ENCODE measurements around the gene EFNB1.

EFNB1 gene

GRCh38 chrX:68829582-68830418 lies 979 bp downstream of the EFNB1 start:
- peak overlapping the region; percentile 68 for H3K4me3 ChIP-seq (ENCODE audit: low read length)
- no peak for TF ChIP-seq CTCF (conservative IDR thresholded peaks at IDR 0.05; ENCODE audit: low read length)
- peak; percentile 35 for DNase-seq (ENCODE audit: low read depth)

- H3K4me3 ChIP-seq (ENCODE audit: low read length): peak overlapping the region; percentile 68
- no peak for DNase-seq (ENCODE audit: low read depth)
- no peak for TF ChIP-seq CTCF (conservative IDR thresholded peaks at IDR 0.05; ENCODE audit: low read length)
Observed at GRCh38 chrX:68830419-68831404, 1.9 kb downstream of the EFNB1 start.

- TF ChIP-seq CTCF (conservative IDR thresholded peaks at IDR 0.05; ENCODE audit: low read length): no peak
- peak overlapping the region; percentile 68 for H3K4me3 ChIP-seq (ENCODE audit: low read length)
- DNase-seq (ENCODE audit: low read depth): no peak
Observed at GRCh38 chrX:68831405-68832100, 2.7 kb downstream of the EFNB1 start.

GRCh38 chrX:68832101-68832416 lies 3.2 kb downstream of the EFNB1 start:
- H3K4me3 ChIP-seq (ENCODE audit: low read length): peak overlapping the region; percentile 68
- peak; percentile 74 for DNase-seq (ENCODE audit: low read depth)
- TF ChIP-seq CTCF (conservative IDR thresholded peaks at IDR 0.05; ENCODE audit: low read length): no peak

GRCh38 chrX:68832516-68833447 lies 4.0 kb downstream of the EFNB1 start:
- H3K4me3 ChIP-seq (ENCODE audit: low read length): no peak overlapping the region; the same call in 1 of the 2 replicates
- no peak for DNase-seq (ENCODE audit: low read depth)
- no peak for TF ChIP-seq CTCF (conservative IDR thresholded peaks at IDR 0.05; ENCODE audit: low read length)

GRCh38 chrX:68833448-68833805 lies 4.6 kb downstream of the EFNB1 start:
- DNase-seq (ENCODE audit: low read depth): no peak
- H3K4me3 ChIP-seq (ENCODE audit: low read length): no peak overlapping the region
- no peak for TF ChIP-seq CTCF (conservative IDR thresholded peaks at IDR 0.05; ENCODE audit: low read length)
